Peyer's patch (tissue), 4 donors: Measurements from ENCODE around the gene CHN2. TPM values are rescaled to one million over a fixed set of nuclear protein-coding genes. Genes with fewer than 3 reads are reported as not detected.

ENCODE experiments used
- DNase-seq, 3 donors: peaks; one replicate each; pipeline ENCODE4 v3.0.0-alpha.2; 2017 to 2019
- H3K27ac ChIP-seq, 4 donors: fragments of 200-600 bp; sonication (generic); one replicate each; pipeline ENCODE4 v1.5.1; 2016 to 2019
- H3K27me3 ChIP-seq, 2 donors: fragments of 200-600 bp; sonication (generic); one replicate each; pipeline ENCODE4 v1.5.1; 2019
- H3K36me3 ChIP-seq, 3 donors: fragments of 200-600 bp; sonication (generic); one replicate each; pipeline ENCODE4 v1.5.1; 2016 to 2019
- H3K4me1 ChIP-seq, 4 donors: fragments of 200-600 bp; sonication (generic); one replicate each; pipeline ENCODE4 v1.5.1; 2016 to 2019
- H3K4me3 ChIP-seq, 4 donors: fragments of 200-600 bp; sonication (generic); 1 replicate in 3 of 4; 2 replicates in 1 of 4; pipeline ENCODE4 v1.5.1; 2016 to 2019; ENCODE audit warnings: mild to moderate bottlenecking in 1 of 4
- H3K9me3 ChIP-seq, 4 donors: fragments of 200-600 bp; sonication (generic); one replicate each; pipeline ENCODE4 v1.5.1; 2016 to 2019; ENCODE audit warnings: mild to moderate bottlenecking in 1 of 4
- CTCF ChIP-seq, 6 experiments: fragments of 450-650 bp in 4 of 6; fragments of 200-600 bp in 2 of 6; sonication (generic) in 1 of 6; IDR thresholded peaks; one replicate each; pipeline ENCODE4 v1.5.1; 2017 to 2019; ENCODE audit warnings: antibody characterized with exemption in 6 of 6, mild to moderate bottlenecking in 3 of 6, moderate library complexity in 1 of 6
- POLR2A ChIP-seq, 2 donors: fragments of 450-650 bp; IDR thresholded peaks; one replicate each; pipeline ENCODE4 v1.5.1; 2017; ENCODE audit warnings: antibody characterized with exemption in 2 of 2, mild to moderate bottlenecking in 2 of 2, moderate library complexity in 2 of 2
- total RNA-seq, 4 donors: library from RNA; depleted of rRNA; stranded (reverse); fragments of >200 nt; gene quantifications; one replicate each; pipeline ENCODE4 v1.1.0, GENCODE V29; 2016

The CHN2 gene
- total RNA-seq, 4 donors from 2014 or later = 29.7 to 159 (median 120) TPM

- peak overlapping the region in 1 of 4 donors; percentile 74 for H3K27ac ChIP-seq
- no peak for DNase-seq
- peaks cover 0 to 15% (median 0%) of the 10 kb centered on the region in 4 donors for H3K4me1 ChIP-seq
- no peak for TF ChIP-seq POLR2A (IDR thresholded peaks at IDR 0.05)
- TF ChIP-seq CTCF (IDR thresholded peaks at IDR 0.05) = no peak
- H3K9me3 ChIP-seq = no peaks in the 10 kb centered on the region
- no peaks in the 10 kb centered on the region for H3K27me3 ChIP-seq
- H3K4me3 ChIP-seq = no peak overlapping the region
- H3K36me3 ChIP-seq = peaks cover 0 to 7% (median 0%) of the 10 kb centered on the region in 3 donors
Measured at GRCh38 chr7:29371472-29371871, 176.9 kb downstream of the CHN2 start.

DNA sequence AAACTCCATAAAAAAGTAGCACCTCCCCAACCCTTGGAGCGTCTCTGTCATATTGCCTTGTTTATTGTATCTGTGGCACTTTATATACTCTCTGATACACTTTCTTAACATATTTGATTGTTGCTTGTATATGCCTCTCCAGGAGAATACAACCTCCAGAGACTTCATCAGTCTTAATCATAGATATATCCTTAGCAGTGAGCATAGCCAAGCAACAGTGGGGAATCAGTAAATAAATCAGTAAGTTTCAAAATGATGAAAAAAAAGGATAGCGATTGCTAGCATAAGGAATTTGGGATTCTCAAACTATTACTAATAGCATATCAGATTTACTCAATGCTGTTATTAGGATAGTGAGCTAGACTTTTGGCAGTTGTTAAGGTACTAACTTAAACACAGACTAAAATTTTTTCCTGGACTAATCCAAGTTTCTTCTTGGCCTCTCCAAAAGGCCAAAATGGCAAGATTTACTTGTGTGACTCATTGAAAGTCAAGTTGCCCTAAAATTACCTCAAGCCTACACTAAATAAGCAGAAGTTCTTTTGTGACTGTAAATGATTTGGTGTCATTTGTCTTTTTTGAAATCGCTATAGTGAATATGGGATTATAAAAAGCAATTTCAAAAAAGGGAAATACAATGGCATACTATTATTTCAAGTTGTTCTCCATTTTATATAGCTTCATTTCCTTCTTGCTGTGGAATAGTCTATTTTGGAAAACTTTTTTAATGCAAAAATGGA, 177.9 kb downstream of the CHN2 start:
- Histone ChIP-seq H3K27ac (no peak overlapping the region), H3K9me3 (no peaks in the 10 kb centered on the region), H3K4me1 (peaks cover 0 to 25% (median 0%) of the 10 kb centered on the region in 4 donors), H3K36me3 (peaks cover 0 to 7% (median 0%) of the 10 kb centered on the region in 3 donors), H3K27me3 (no peaks in the 10 kb centered on the region), H3K4me3 (no peak overlapping the region)
- TF ChIP-seq CTCF (IDR thresholded peaks at IDR 0.05) (no peak), POLR2A (IDR thresholded peaks at IDR 0.05) (no peak)
- no peak for DNase-seq

DNA sequence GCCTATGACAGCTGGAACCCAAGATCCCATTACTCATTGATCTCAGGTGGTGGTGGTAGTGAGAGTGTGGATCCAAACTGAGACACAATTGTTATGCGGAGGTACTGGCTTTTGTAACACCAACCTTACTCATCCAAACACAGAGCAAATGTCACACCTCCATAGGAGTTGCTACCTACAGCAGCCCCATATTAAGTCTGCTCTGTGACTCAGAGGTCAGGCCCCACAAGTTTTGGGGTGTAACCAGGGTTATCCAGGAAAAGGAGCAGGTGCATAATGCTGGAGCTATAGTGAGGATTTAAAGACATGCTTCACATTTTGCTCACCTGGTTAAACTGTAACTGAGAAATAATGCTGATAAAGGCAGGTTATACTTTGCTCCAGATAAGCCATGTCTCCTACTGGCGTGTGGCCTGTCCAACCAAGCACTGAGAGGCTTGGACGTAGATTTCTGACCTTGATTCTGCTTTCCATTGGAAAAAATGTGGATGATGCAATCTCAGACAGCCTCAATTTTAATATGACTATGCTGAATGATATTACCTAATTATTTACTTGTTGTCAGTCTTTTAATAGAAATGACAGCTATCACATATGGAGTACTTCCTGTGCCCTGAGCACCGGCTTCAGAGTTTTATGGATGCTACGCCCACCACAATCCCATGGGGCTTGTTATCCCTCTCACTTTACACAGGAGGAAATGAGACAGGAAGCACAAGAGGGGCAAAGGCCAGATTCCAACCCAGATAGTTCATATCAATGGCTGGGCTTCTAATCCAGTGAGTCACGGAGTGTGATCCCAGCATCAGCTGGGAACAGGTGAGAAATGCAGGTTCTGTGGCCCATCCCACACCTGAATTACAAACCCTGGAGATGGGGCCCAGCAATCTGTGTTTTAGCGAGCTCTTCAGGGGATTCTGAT, 181.3 kb downstream of the CHN2 start:
- Histone ChIP-seq H3K27ac (peak overlapping the region in 3 of 4 donors; percentile 30 to 91 (median 78)), H3K4me3 (peak overlapping the region in 1 of 4 donors; percentile 13), H3K4me1 (peaks cover 0 to 21% (median 0%) of the 10 kb centered on the region in 4 donors), H3K9me3 (no peaks in the 10 kb centered on the region), H3K27me3 (no peaks in the 10 kb centered on the region), H3K36me3 (no peaks in the 10 kb centered on the region)
- peak in 2 of 3 donors; percentile 66 to 90 for DNase-seq
- TF ChIP-seq POLR2A (IDR thresholded peaks at IDR 0.05) (peak in 1 of 2 donors; percentile 16), CTCF (IDR thresholded peaks at IDR 0.05) (peak in 1 of 6 experiments; percentile 3)

- Histone ChIP-seq H3K4me3 (no peak overlapping the region), H3K9me3 (no peaks in the 10 kb centered on the region), H3K27ac (peak overlapping the region in 1 of 4 donors; percentile 91), H3K27me3 (no peaks in the 10 kb centered on the region), H3K36me3 (no peaks in the 10 kb centered on the region), H3K4me1 (peaks cover 0 to 13% (median 0%) of the 10 kb centered on the region in 4 donors)
- TF ChIP-seq CTCF (IDR thresholded peaks at IDR 0.05) (peak in 1 of 6 experiments; percentile 3), POLR2A (IDR thresholded peaks at IDR 0.05) (no peak)
- DNase-seq = no peak
Measured at GRCh38 chr7:29377718-29378117, 183.1 kb downstream of the CHN2 start.

- H3K27ac ChIP-seq = no peak overlapping the region
- H3K36me3 ChIP-seq = no peaks in the 10 kb centered on the region
- no peak for TF ChIP-seq CTCF (IDR thresholded peaks at IDR 0.05)
- no peak for DNase-seq
- no peaks in the 10 kb centered on the region for H3K27me3 ChIP-seq
- H3K9me3 ChIP-seq = no peaks in the 10 kb centered on the region
- no peak overlapping the region for H3K4me3 ChIP-seq
- H3K4me1 ChIP-seq = peaks cover 0 to 13% (median 0%) of the 10 kb centered on the region in 4 donors
Measured at GRCh38 chr7:29379551-29379950, 185.0 kb downstream of the CHN2 start.
